Keratinocyte (primary cell): Measurements from ENCODE around the gene ADAM19.

Source experiments
- CTCF ChIP-seq, 3 experiments: IDR thresholded peaks in 1 of 3; conservative IDR thresholded peaks in 1 of 3; optimal IDR thresholded peaks in 1 of 3; 2 replicates in 2 of 3; 3 replicates in 1 of 3; pipeline versions ENCODE3 to v1.5.1; 2011; ENCODE audit warnings: low read length in 3 of 3, mild to moderate bottlenecking in 3 of 3, moderate library complexity in 2 of 3, control low read depth in 1 of 3, inconsistent platforms in 1 of 3; ENCODE audit not compliant: insufficient read depth in 2 of 3; ENCODE audit errors: extremely low read depth in 1 of 3
- EZH2 ChIP-seq: IDR thresholded peaks from one replicate; pipeline ENCODE4 v1.6.1; 2012; ENCODE audit warnings: inconsistent platforms, mild to moderate bottlenecking, low read length, moderate library complexity

GRCh38 chr5:157496864-157497263 is 78.7 kb downstream of the ADAM19 start:
- TF ChIP-seq CTCF (optimal IDR thresholded peaks at IDR 0.05 in 1 of 3, IDR thresholded peaks at IDR 0.05 in 1 of 3, conservative IDR thresholded peaks at IDR 0.05 in 1 of 3; ENCODE audit: extremely low read depth in 1 of 3, insufficient read depth in 2 of 3, low read length in 3 of 3) (no peak), EZH2 (no peak)
